Left ventricle myocardium inferior (tissue), 1 donor: ENCODE measurements around the gene RNASE12. TPM values are rescaled to one million over a fixed set of nuclear protein-coding genes. Genes with fewer than 3 reads are reported as not detected.

Source experiments
- DNase-seq: peaks from one replicate; pipeline ENCODE4 v3.0.0-alpha.2; 2020
- H3K27ac ChIP-seq: fragments of 200-600 bp; replicated peaks from 2 replicates; pipeline ENCODE4 v1.8.0; 2021
- H3K27me3 ChIP-seq: fragments of 200-600 bp; 2 replicates; pipeline ENCODE4 v1.8.0; 2021; ENCODE audit warnings: low read depth
- H3K36me3 ChIP-seq: fragments of 200-600 bp; 2 replicates; pipeline ENCODE4 v1.8.0; 2021
- H3K4me1 ChIP-seq: fragments of 200-600 bp; 2 replicates; pipeline ENCODE4 v1.8.0; 2021
- H3K4me3 ChIP-seq: fragments of 200-600 bp; 2 replicates; pipeline ENCODE4 v1.8.0; 2021; ENCODE audit warnings: mild to moderate bottlenecking, moderate library complexity
- H3K9me3 ChIP-seq: fragments of 200-600 bp; replicated peaks from 2 replicates; pipeline ENCODE4 v1.8.0; 2021
- CTCF ChIP-seq: fragments of 200-600 bp; IDR thresholded peaks from 2 replicates; pipeline ENCODE4 v1.8.0; 2021; ENCODE audit warnings: antibody characterized with exemption, mild to moderate bottlenecking, borderline replicate concordance
- intact Hi-C: fragments of 100-400 bp; cut with micrococcal nuclease; formaldehyde crosslinking; loops from one replicate; pipeline ENCODE4 v1.11.0; 2022
- total RNA-seq: library from RNA; stranded (reverse); fragmentation: NEBNext Ultra II Directional; extraction: Animal tissue kit (Norgen Biotek cat#: 25700); gene quantifications from one replicate; pipeline ENCODE4 v1.2.1, GENCODE V29; 2021
- donor health status: DM: no; HTN: yes; CAD: no; lungs with severe emphysema.

Gene RNASE12
- total RNA-seq, 1 donor from 2014 or later = not detected

- no peak for TF ChIP-seq CTCF
- no peak for DNase-seq
- Histone ChIP-seq H3K36me3 (no peaks in the 10 kb centered on the region), H3K27me3 (peaks cover 39% of the 10 kb centered on the region), H3K27ac (no peak overlapping the region), H3K4me3 (peak overlapping the region; percentile 54), H3K4me1 (peaks cover 45% of the 10 kb centered on the region), H3K9me3 (no peaks in the 10 kb centered on the region)
- intact Hi-C loops = no loop called here
Measured at GRCh38 chr14:20630340-20631022, 39.3 kb upstream of the RNASE12 start.

GRCh38 chr14:20628063-20628854, 37.1 kb upstream of the RNASE12 start:
- TF ChIP-seq CTCF = no peak
- Histone ChIP-seq H3K4me1 (peaks cover 49% of the 10 kb centered on the region), H3K27me3 (peaks cover 17% of the 10 kb centered on the region), H3K4me3 (no peak overlapping the region), H3K27ac (no peak overlapping the region), H3K36me3 (no peaks in the 10 kb centered on the region), H3K9me3 (peaks cover 6% of the 10 kb centered on the region)
- intact Hi-C loops = no loop called here
- no peak for DNase-seq

GRCh38 chr14:20627346-20628027, 36.3 kb upstream of the RNASE12 start:
- Histone ChIP-seq H3K9me3 (peaks cover 6% of the 10 kb centered on the region), H3K27ac (no peak overlapping the region), H3K27me3 (peaks cover 15% of the 10 kb centered on the region), H3K4me1 (peaks cover 50% of the 10 kb centered on the region), H3K36me3 (no peaks in the 10 kb centered on the region), H3K4me3 (no peak overlapping the region)
- intact Hi-C loops = no loop called here
- TF ChIP-seq CTCF = no peak
- DNase-seq = no peak

- peaks cover 6% of the 10 kb centered on the region for H3K9me3 ChIP-seq
- no peak for DNase-seq
- H3K27me3 ChIP-seq = peaks cover 9% of the 10 kb centered on the region
- no peaks in the 10 kb centered on the region for H3K36me3 ChIP-seq
- no peak overlapping the region for H3K27ac ChIP-seq
- intact Hi-C loops = no loop called here
- H3K4me1 ChIP-seq = peaks cover 38% of the 10 kb centered on the region
- TF ChIP-seq CTCF = no peak
- peak overlapping the region; percentile 53 for H3K4me3 ChIP-seq
Measured at GRCh38 chr14:20626274-20626673, 35.1 kb upstream of the RNASE12 start.

- no peak for TF ChIP-seq CTCF
- Histone ChIP-seq H3K27me3 (peaks cover 9% of the 10 kb centered on the region), H3K36me3 (no peaks in the 10 kb centered on the region), H3K9me3 (peaks cover 6% of the 10 kb centered on the region), H3K27ac (peak overlapping the region; percentile 16), H3K4me3 (peak overlapping the region; percentile 53), H3K4me1 (peaks cover 28% of the 10 kb centered on the region)
- peak; percentile 46 for DNase-seq
- intact Hi-C loops = no loop called here
Measured at GRCh38 chr14:20624495-20625070, 33.4 kb upstream of the RNASE12 start.
